ENCODE measurements around the gene SNX27.
"Not testable (repeated sequence)": the region's sequence is repeated elsewhere in the genome, so short reads cannot be mapped to it uniquely, and the experiment has no call there.

Gene SNX27

GRCh38 chr1:151644001-151644400 lies 32.2 kb downstream of the SNX27 start:
- Histone ChIP-seq H3K27ac (no peak overlapping the region), H3K27me3 (replicated peaks) (no peaks in the 10 kb centered on the region), H3K36me3 (replicated peaks) (no peaks in the 10 kb centered on the region), H3K4me3 (ENCODE audit: low read depth, low read length) (no peak overlapping the region)
- in situ Hi-C loops (cut with HindIII; ENCODE audit: low pct_ligation_motif_present, low sequenced_read_pairs), result no loop called here
- DNase-seq, result no peak
- no peak for TF ChIP-seq CTCF (IDR thresholded peaks at IDR 0.05; ENCODE audit: low read depth, low read length, missing control alignments)

- H3K4me3 ChIP-seq (ENCODE audit: low read depth, low read length), result no peak overlapping the region
- peak; percentile 61 for DNase-seq
- in situ Hi-C loops (cut with HindIII; ENCODE audit: low pct_ligation_motif_present, low sequenced_read_pairs), result no loop called here
- TF ChIP-seq CTCF (IDR thresholded peaks at IDR 0.05; ENCODE audit: low read depth, low read length, missing control alignments), result no peak
- no peaks in the 10 kb centered on the region for H3K27me3 ChIP-seq (replicated peaks)
- H3K27ac ChIP-seq, result no peak overlapping the region
- no peaks in the 10 kb centered on the region for H3K36me3 ChIP-seq (replicated peaks)
Measured at GRCh38 chr1:151653397-151653796, 41.5 kb downstream of the SNX27 start.

GRCh38 chr1:151655371-151655770 lies 43.5 kb downstream of the SNX27 start:
- H3K27me3 ChIP-seq (replicated peaks), result no peaks in the 10 kb centered on the region
- in situ Hi-C loops (cut with HindIII; ENCODE audit: low pct_ligation_motif_present, low sequenced_read_pairs), result no loop called here
- DNase-seq, result no peak
- peaks cover 2% of the 10 kb centered on the region for H3K36me3 ChIP-seq (replicated peaks)
- no peak overlapping the region for H3K27ac ChIP-seq
- TF ChIP-seq CTCF (IDR thresholded peaks at IDR 0.05; ENCODE audit: low read depth, low read length, missing control alignments), result no peak
- no peak overlapping the region for H3K4me3 ChIP-seq (ENCODE audit: low read depth, low read length)

- TF ChIP-seq CTCF (IDR thresholded peaks at IDR 0.05; ENCODE audit: low read depth, low read length, missing control alignments), result no peak
- DNase-seq, result no peak
- in situ Hi-C loops (cut with HindIII; ENCODE audit: low pct_ligation_motif_present, low sequenced_read_pairs), result no loop called here
- no peak overlapping the region for H3K4me3 ChIP-seq (ENCODE audit: low read depth, low read length)
- H3K27me3 ChIP-seq (replicated peaks), result no peaks in the 10 kb centered on the region
- no peak overlapping the region for H3K27ac ChIP-seq
- H3K36me3 ChIP-seq (replicated peaks), result peaks cover 2% of the 10 kb centered on the region
Measured at GRCh38 chr1:151661751-151662150, 49.9 kb downstream of the SNX27 start.

GRCh38 chr1:151668090-151668489 lies 56.2 kb downstream of the SNX27 start:
- Histone ChIP-seq H3K4me3 (ENCODE audit: low read depth, low read length) (no peak overlapping the region), H3K27ac (no peak overlapping the region), H3K27me3 (replicated peaks) (no peaks in the 10 kb centered on the region), H3K36me3 (replicated peaks) (peaks cover 7% of the 10 kb centered on the region)
- no peak for TF ChIP-seq CTCF (IDR thresholded peaks at IDR 0.05; ENCODE audit: low read depth, low read length, missing control alignments)
- DNase-seq, result no peak
- in situ Hi-C loops (cut with HindIII; ENCODE audit: low pct_ligation_motif_present, low sequenced_read_pairs), result no loop called here

GRCh38 chr1:151670036-151670675 lies 58.3 kb downstream of the SNX27 start:
- DNase-seq; H3K4me3 ChIP-seq (ENCODE audit: low read depth, low read length); H3K27me3 ChIP-seq (replicated peaks); H3K36me3 ChIP-seq (replicated peaks); in situ Hi-C loops (cut with HindIII; ENCODE audit: low pct_ligation_motif_present, low sequenced_read_pairs); H3K27ac ChIP-seq: not testable (repeated sequence)
